HepG2 (cell line): ENCODE data around the gene CCDC87. TPM values are rescaled to one million over a fixed set of nuclear protein-coding genes. Genes with fewer than 3 reads are reported as not detected.

ENCODE experiments used
- AGO1 ChIP-seq: fragments of 200-400 bp; formaldehyde crosslinking; IDR thresholded peaks from 2 replicates; pipeline ENCODE4 v1.6.1; 2017; ENCODE audit warnings: mild to moderate bottlenecking, low read depth, low read length, moderate library complexity; ENCODE audit not compliant: poor library complexity, severe bottlenecking
- ATF2 ChIP-seq: sonication (generic); formaldehyde crosslinking; IDR thresholded peaks from 2 replicates; pipeline ENCODE4 v1.4.0; 2020; ENCODE audit warnings: missing genetic modification reagents
- CAMTA2 ChIP-seq: sonication (generic); formaldehyde crosslinking; IDR thresholded peaks from 2 replicates; pipeline ENCODE4 v1.4.0; 2020; ENCODE audit warnings: mild to moderate bottlenecking, missing genetic modification reagents, borderline replicate concordance
- FOXK2 ChIP-seq: fragments of 450-650 bp; IDR thresholded peaks from 2 replicates; pipeline ENCODE4 v1.6.1; 2016
- GABPA ChIP-seq, 2 experiments: IDR thresholded peaks; 2 replicates each; pipeline ENCODE4 v1.6.1; 2011 to 2016; ENCODE audit warnings: low read depth in 2 of 2, low read length in 1 of 2, missing biosample characterization in 1 of 2, missing genetic modification characterization in 1 of 2
- HBP1 ChIP-seq: IDR thresholded peaks from 2 replicates; pipeline ENCODE4 v1.6.1; 2016; ENCODE audit warnings: low read depth, control low read depth
- IRX3 ChIP-seq: sonication (generic); formaldehyde crosslinking; IDR thresholded peaks from 2 replicates; pipeline ENCODE4 v1.8.1; 2023; ENCODE audit warnings: mild to moderate bottlenecking, low read depth, missing genetic modification reagents, borderline replicate concordance
- MLXIP ChIP-seq: sonication (generic); formaldehyde crosslinking; IDR thresholded peaks from 2 replicates; pipeline ENCODE4 v1.9.0; 2021; ENCODE audit warnings: missing genetic modification reagents, borderline replicate concordance
- PAXIP1 ChIP-seq: sonication (generic); formaldehyde crosslinking; conservative IDR thresholded peaks from 2 replicates; pipeline ENCODE4 v1.4.0; 2020; ENCODE audit warnings: mild to moderate bottlenecking, missing genetic modification reagents, moderate library complexity
- PCBP1 ChIP-seq: fragments of 200-400 bp; formaldehyde crosslinking; IDR thresholded peaks from 2 replicates; pipeline ENCODE4 v1.6.1; 2017; ENCODE audit warnings: mild to moderate bottlenecking, low read depth, low read length, borderline replicate concordance
- ZBTB20 ChIP-seq: sonication (generic); formaldehyde crosslinking; IDR thresholded peaks from 2 replicates; pipeline ENCODE4 v1.8.1; 2023; ENCODE audit warnings: missing genetic modification reagents, low read depth, mild to moderate bottlenecking, borderline replicate concordance
- ZNF12 ChIP-seq: sonication (generic); formaldehyde crosslinking; IDR thresholded peaks from 2 replicates; pipeline ENCODE4 v1.5.0; 2020; ENCODE audit warnings: missing genetic modification reagents
- ZNF761 ChIP-seq: sonication (generic); formaldehyde crosslinking; conservative IDR thresholded peaks from 2 replicates; pipeline ENCODE4 v1.4.0; 2020; ENCODE audit warnings: mild to moderate bottlenecking, missing genetic modification reagents
- ZXDC ChIP-seq: sonication (generic); formaldehyde crosslinking; IDR thresholded peaks from 2 replicates; pipeline ENCODE4 v1.5.0; 2020; ENCODE audit warnings: mild to moderate bottlenecking, missing genetic modification reagents
- polyA plus RNA-seq, 8 experiments: library from polyadenylated mRNA; depleted of rRNA in 3 of 8; stranded (reverse) in 7 of 8; unstranded in 1 of 8; fragments of >200 nt; fragmentation: Illumina TruSeq in 4 of 8; extraction: Trizol in 4 of 8; gene quantifications; 2 replicates each; pipeline versions ENCODE4 v1.2.1 to v1.2.3, GENCODE V29; 2011 to 2016; ENCODE audit warnings: low read depth in 4 of 8, missing spikeins in 1 of 8, mixed read lengths in 1 of 8; ENCODE audit not compliant: insufficient read depth in 1 of 8
- total RNA-seq, 5 experiments: library from RNA; depleted of rRNA; stranded (reverse); fragments of >200 nt; fragmentation: Illumina TruSeq; extraction: Trizol; gene quantifications; 2 replicates each; pipeline ENCODE4 v1.2.3, GENCODE V29; 2016; ENCODE audit warnings: low read depth in 1 of 5

CCDC87 gene
- total and polyA plus RNA-seq, 2 of the 13 experiments (the other 11 are each of a cell fraction or from before 2014, with no cell fraction given), result 0.05 to 0.42 TPM

- TF ChIP-seq ZBTB20 (CRISPR knock-in tag) (no peak; the same call in 1 of the 2 replicates), MLXIP (no peak), ZXDC (CRISPR knock-in tag) (0 out of 2 replicates have a peak, but pooled peaks have one; percentile 38), ZNF761 (CRISPR knock-in tag) (no peak), ZNF12 (no peak), ATF2 (CRISPR knock-in tag) (no peak), GABPA (IDR thresholded peaks at IDR 0.05; ENCODE audit: low read depth, low read length) (no peak), GABPA (CRISPR knock-in tag; IDR thresholded peaks at IDR 0.05; ENCODE audit: low read depth) (peak; percentile 44), AGO1 (peak; percentile 93), CAMTA2 (CRISPR knock-in tag) (peak; percentile 28; the same call in 1 of the 2 replicates), PAXIP1 (CRISPR knock-in tag) (no peak), HBP1 (CRISPR knock-in tag) (peak; percentile 54; the same call in 1 of the 2 replicates), IRX3 (no peak; the same call in 1 of the 2 replicates), FOXK2 (no peak), PCBP1 (peak; percentile 77; the same call in 1 of the 2 replicates)
Observed at GRCh38 chr11:66638177-66639065, 45.6 kb upstream of the CCDC87 start, which contains the start of gene RBM4 (continued).
